Measurements from ENCODE around the gene RBM46. TPM values are rescaled to one million over a fixed set of nuclear protein-coding genes. Genes with fewer than 3 reads are reported as not detected.

Gene RBM46
- total RNA-seq, 1 experiment from 2014 or later = not detected

- Histone ChIP-seq H3K4me3 (no peak overlapping the region), H3K27me3 (ENCODE audit: insufficient read depth, low read depth) (no peaks in the 10 kb centered on the region), H3K4me2 (no peak overlapping the region), H3K79me2 (ENCODE audit: low read depth) (no peaks in the 10 kb centered on the region), H3F3A (ENCODE audit: insufficient read depth, low read depth) (no peaks in the 10 kb centered on the region), H4K20me1 (ENCODE audit: insufficient read depth) (no peaks in the 10 kb centered on the region), H3K27ac (no peak overlapping the region), H3K4me1 (replicated peaks; ENCODE audit: insufficient read depth) (no peaks in the 10 kb centered on the region), H3K9me2 (ENCODE audit: insufficient read depth) (no peaks in the 10 kb centered on the region), H3K36me3 (ENCODE audit: low read depth) (no peaks in the 10 kb centered on the region), H3K9me3 (ENCODE audit: insufficient read depth, low read depth) (no peaks in the 10 kb centered on the region), H2AFZ (no peak overlapping the region)
- no TSS peak for BruUV-seq (replicated peaks)
- ChIA-PET CTCF (no interaction called here), POLR2A (ENCODE audit: unreplicated experiment) (no interaction called here)
- no peak for DNase-seq
- intact Hi-C loops (cut with micrococcal nuclease; ENCODE audit: unreplicated experiment) = no loop called here
- TF ChIP-seq CTCF (conservative IDR thresholded peaks at IDR 0.05) (no peak), EZH2 (IDR thresholded peaks at IDR 0.05; ENCODE audit: low read depth) (no peak)
These were observed 20.2 kb upstream of the RBM46 start for GRCh38 chr4:154760895-154761294.

DNA sequence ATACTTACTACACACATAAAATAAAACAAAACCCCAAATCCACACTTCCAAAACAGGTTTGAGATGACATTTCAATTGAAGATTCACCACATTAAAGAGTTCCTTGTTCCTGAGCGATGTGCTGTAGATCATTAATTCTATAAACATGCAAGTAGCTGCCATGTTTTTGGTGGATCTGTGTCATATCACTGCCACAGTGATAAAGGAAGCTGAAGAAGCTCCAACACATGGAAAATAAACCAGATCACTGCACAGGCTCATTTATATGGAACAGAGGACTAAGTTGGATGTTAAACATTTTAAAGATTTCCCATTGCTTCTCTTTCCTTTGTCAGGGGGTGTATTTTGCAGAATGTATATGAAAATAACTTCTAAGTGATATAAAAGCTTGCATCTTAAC lies 2.8 kb upstream of the RBM46 start:
- DNase-seq = no peak
- H3K4me2 ChIP-seq = no peak overlapping the region
- intact Hi-C loops (cut with micrococcal nuclease; ENCODE audit: unreplicated experiment) = loop anchor here (5.0 kb wide), 1 partner anchor 221 kb away; no protein-coding TSS in a partner anchor
- no peak overlapping the region for H2AFZ ChIP-seq
- BruUV-seq (replicated peaks) = no TSS peak
- H3K4me1 ChIP-seq (replicated peaks; ENCODE audit: insufficient read depth) = no peaks in the 10 kb centered on the region
- no peaks in the 10 kb centered on the region for H3K36me3 ChIP-seq (ENCODE audit: low read depth)
- H3K4me3 ChIP-seq = no peak overlapping the region
- H3F3A ChIP-seq (ENCODE audit: insufficient read depth, low read depth) = no peaks in the 10 kb centered on the region
- TF ChIP-seq EZH2 (IDR thresholded peaks at IDR 0.05; ENCODE audit: low read depth) (no peak), CTCF (conservative IDR thresholded peaks at IDR 0.05) (no peak)
- ChIA-PET CTCF (interaction anchor here (0.6 to 0.9 kb wide), 3 partner anchors 53 to 379 kb away, joined by 4 to 6 read pairs (median 6); no protein-coding TSS in a partner anchor), POLR2A (ENCODE audit: unreplicated experiment) (no interaction called here)
- no peaks in the 10 kb centered on the region for H3K79me2 ChIP-seq (ENCODE audit: low read depth)
- no peak overlapping the region for H3K27ac ChIP-seq
- H3K27me3 ChIP-seq (ENCODE audit: insufficient read depth, low read depth) = no peaks in the 10 kb centered on the region
- H4K20me1 ChIP-seq (ENCODE audit: insufficient read depth) = no peaks in the 10 kb centered on the region
- no peaks in the 10 kb centered on the region for H3K9me3 ChIP-seq (ENCODE audit: insufficient read depth, low read depth)
- H3K9me2 ChIP-seq (ENCODE audit: insufficient read depth) = no peaks in the 10 kb centered on the region

DNA sequence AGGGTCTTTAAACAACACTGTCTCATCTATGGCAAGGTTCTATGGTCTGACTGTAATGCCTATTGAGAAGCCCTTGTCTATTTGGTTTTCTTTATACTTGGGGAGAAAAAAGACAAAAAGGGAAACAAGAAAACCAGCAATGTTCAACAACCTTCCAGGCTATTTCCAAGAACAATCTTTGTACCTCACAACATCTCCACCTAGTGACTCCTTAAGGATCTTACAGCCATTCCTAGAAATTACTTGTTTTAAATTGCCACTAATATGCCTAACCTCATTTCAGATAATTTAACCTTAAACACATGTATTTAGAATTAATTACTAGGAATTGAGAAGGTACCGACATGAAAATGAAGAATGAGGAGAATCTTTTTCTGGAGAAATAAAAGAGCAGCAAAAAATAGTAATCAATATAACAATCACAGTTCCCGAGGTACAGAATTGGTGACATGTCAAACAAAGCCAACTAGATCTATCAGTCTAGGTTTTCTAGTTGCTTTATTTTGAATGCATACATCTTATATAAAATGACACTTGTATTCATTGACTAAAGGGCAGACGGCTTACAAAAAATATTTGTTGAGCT lies 1.6 kb upstream of the RBM46 start:
- Histone ChIP-seq H2AFZ (no peak overlapping the region), H3K4me2 (no peak overlapping the region), H3K9me3 (ENCODE audit: insufficient read depth, low read depth) (no peaks in the 10 kb centered on the region), H3K4me3 (no peak overlapping the region), H3K4me1 (replicated peaks; ENCODE audit: insufficient read depth) (no peaks in the 10 kb centered on the region), H4K20me1 (ENCODE audit: insufficient read depth) (no peaks in the 10 kb centered on the region), H3K9me2 (ENCODE audit: insufficient read depth) (no peaks in the 10 kb centered on the region), H3K36me3 (ENCODE audit: low read depth) (no peaks in the 10 kb centered on the region), H3K27ac (no peak overlapping the region), H3K79me2 (ENCODE audit: low read depth) (no peaks in the 10 kb centered on the region), H3F3A (ENCODE audit: insufficient read depth, low read depth) (no peaks in the 10 kb centered on the region), H3K27me3 (ENCODE audit: insufficient read depth, low read depth) (no peaks in the 10 kb centered on the region)
- intact Hi-C loops (cut with micrococcal nuclease; ENCODE audit: unreplicated experiment) = loop anchor here (1.0 to 5.0 kb wide), 3 partner anchors 92 to 222 kb away; no protein-coding TSS in a partner anchor
- POLR2A ChIA-PET (ENCODE audit: unreplicated experiment) = no interaction called here
- CTCF ChIA-PET = no interaction called here
- peak; percentile 65 for TF ChIP-seq CTCF (conservative IDR thresholded peaks at IDR 0.05)
- TF ChIP-seq EZH2 (IDR thresholded peaks at IDR 0.05; ENCODE audit: low read depth) = no peak
- no TSS peak for BruUV-seq (replicated peaks)
- DNase-seq = no peak
